Smooth muscle cell (in vitro differentiated cells): Measurements from ENCODE around the gene TMEM178B. TPM values are rescaled to one million over a fixed set of nuclear protein-coding genes. Genes with fewer than 3 reads are reported as not detected.

Source experiments
- DNase-seq: peaks from one replicate; lab custom pipeline; 2025; ENCODE audit not compliant: unreplicated experiment; lab: John Stamatoyannopoulos, UW
- H2AFZ ChIP-seq: fragments of 200-600 bp; sonication (generic); 2 replicates; pipeline ENCODE4 v1.6.0; 2016; ENCODE audit warnings: antibody characterized with exemption, low read depth, mild to moderate bottlenecking
- H3F3A ChIP-seq: fragments of 200-600 bp; sonication (generic); 2 replicates; pipeline ENCODE4 v1.6.0; 2017; ENCODE audit warnings: antibody characterized with exemption, low read depth
- H3K27ac ChIP-seq: fragments of 200-600 bp; sonication (generic); 2 replicates; pipeline ENCODE4 v1.5.1; 2016; ENCODE audit warnings: low read depth, mild to moderate bottlenecking
- H3K27me3 ChIP-seq: fragments of 200-600 bp; sonication (generic); 2 replicates; pipeline ENCODE4 v1.6.1; 2016; ENCODE audit warnings: low read depth, mild to moderate bottlenecking
- H3K36me3 ChIP-seq: fragments of 200-600 bp; sonication (generic); 2 replicates; pipeline ENCODE4 v1.5.1; 2016; ENCODE audit warnings: low read depth
- H3K4me1 ChIP-seq: fragments of 200-600 bp; sonication (generic); 2 replicates; pipeline ENCODE4 v1.5.1; 2016; ENCODE audit warnings: low read depth
- H3K4me2 ChIP-seq: fragments of 200-600 bp; sonication (generic); 2 replicates; pipeline ENCODE4 v1.6.0; 2016; ENCODE audit warnings: mild to moderate bottlenecking
- H3K4me3 ChIP-seq: fragments of 200-600 bp; sonication (generic); 2 replicates; pipeline ENCODE4 v1.5.1; 2016; ENCODE audit warnings: mild to moderate bottlenecking
- H3K79me2 ChIP-seq: fragments of 200-600 bp; sonication (generic); 2 replicates; pipeline ENCODE4 v1.6.0; 2016; ENCODE audit warnings: low read depth, mild to moderate bottlenecking
- H3K9ac ChIP-seq: fragments of 200-600 bp; sonication (generic); 2 replicates; pipeline ENCODE4 v1.6.0; 2016; ENCODE audit warnings: low read depth
- H3K9me3 ChIP-seq: fragments of 200-600 bp; sonication (generic); replicated peaks from 2 replicates; pipeline ENCODE4 v1.5.1; 2016; ENCODE audit warnings: low read depth
- H4K20me1 ChIP-seq: fragments of 200-600 bp; sonication (generic); 2 replicates; pipeline ENCODE4 v1.6.0; 2016; ENCODE audit warnings: low read depth
- CTCF ChIP-seq: fragments of 200-600 bp; sonication (generic); IDR thresholded peaks from 2 replicates; pipeline ENCODE4 v1.5.1; 2017; ENCODE audit warnings: borderline replicate concordance, mild to moderate bottlenecking, antibody characterized with exemption; ENCODE audit not compliant: insufficient read depth, poor library complexity, severe bottlenecking
- WGBS: methylation state at CpG from one replicate; pipeline ENCODE4 v1.1.7; 2016; ENCODE audit warnings: low lambda C conversion rate; 5-methylcytosine and 5-hydroxymethylcytosine counted together
- polyA plus RNA-seq: library from polyadenylated mRNA; unstranded; fragments of >200 nt; fragmentation: Nextera tagmentation; extraction: Ambion mirVana; gene quantifications from 2 replicates; pipeline ENCODE4 v1.2.1, GENCODE V29; 2016
- total RNA-seq: library from RNA; depleted of rRNA; stranded (reverse); fragments of >200 nt; gene quantifications from 2 replicates; pipeline ENCODE4 v1.2.3, GENCODE V29; 2014

TMEM178B gene
- total and polyA plus RNA-seq, 2 experiments from 2014 or later, result 0.72 TPM; not detected in 1

GRCh38 chr7:141441837-141442627, 368.2 kb downstream of the TMEM178B start:
- no peak for DNase-seq
- Histone ChIP-seq H3K4me2 (no peak overlapping the region), H3F3A (no peaks in the 10 kb centered on the region), H4K20me1 (no peaks in the 10 kb centered on the region), H3K27me3 (no peaks in the 10 kb centered on the region), H3K9me3 (no peaks in the 10 kb centered on the region), H3K79me2 (no peaks in the 10 kb centered on the region), H3K36me3 (no peaks in the 10 kb centered on the region), H3K4me3 (no peak overlapping the region), H3K27ac (no peak overlapping the region), H2AFZ (no peak overlapping the region), H3K9ac (no peak overlapping the region), H3K4me1 (no peaks in the 10 kb centered on the region)
- no peak for TF ChIP-seq CTCF
- 93% methylated on average over 11 of the region's 11 CpGs for WGBS

DNA sequence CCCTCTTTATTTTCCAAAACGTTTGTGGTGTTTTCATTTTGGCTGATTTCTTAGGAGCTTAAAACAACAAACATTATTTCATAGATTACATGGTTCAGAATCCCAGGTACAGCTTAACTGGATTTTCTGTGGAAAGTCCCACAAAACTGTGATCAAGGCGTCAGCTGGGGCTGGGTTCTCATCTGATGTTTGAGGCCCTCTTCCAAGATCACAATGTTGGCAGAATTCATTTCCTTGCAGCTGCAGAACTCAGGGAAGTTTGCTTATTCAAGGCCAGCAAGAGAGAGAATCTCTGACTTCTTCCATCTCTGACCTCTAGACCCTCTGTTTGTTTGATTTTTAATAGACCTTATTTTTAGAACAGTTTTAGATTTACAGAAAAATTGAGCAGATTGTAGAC, 368.9 kb downstream of the TMEM178B start:
- Histone ChIP-seq H3K27me3 (no peaks in the 10 kb centered on the region), H3K4me2 (no peak overlapping the region), H3K9ac (no peak overlapping the region), H4K20me1 (no peaks in the 10 kb centered on the region), H2AFZ (no peak overlapping the region), H3F3A (no peaks in the 10 kb centered on the region), H3K36me3 (no peaks in the 10 kb centered on the region), H3K27ac (no peak overlapping the region), H3K4me1 (no peaks in the 10 kb centered on the region), H3K4me3 (no peak overlapping the region), H3K79me2 (no peaks in the 10 kb centered on the region), H3K9me3 (no peaks in the 10 kb centered on the region)
- no peak for DNase-seq
- 76% methylated on average over 2 of the region's 2 CpGs for WGBS
- no peak for TF ChIP-seq CTCF

DNA sequence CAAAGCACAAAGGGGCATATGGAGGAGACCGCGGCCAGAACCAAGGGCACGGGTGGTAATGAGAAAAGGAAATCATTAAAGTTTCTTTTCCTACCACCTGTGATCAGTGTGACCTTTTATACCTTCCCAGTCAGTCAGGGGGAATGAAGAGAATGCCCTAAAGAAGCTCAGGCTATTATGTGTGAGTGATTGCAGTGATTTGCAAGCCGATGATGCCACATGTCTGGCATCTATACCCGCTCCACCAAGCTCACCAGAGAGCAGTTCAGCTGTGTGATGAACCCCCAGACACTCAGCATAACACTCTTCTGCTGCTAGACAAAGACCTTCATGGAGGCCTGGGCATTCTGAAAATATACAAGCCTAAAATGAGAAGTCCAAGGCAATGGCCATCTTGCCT, 371.1 kb downstream of the TMEM178B start:
- Histone ChIP-seq H3K9me3 (no peaks in the 10 kb centered on the region), H3K9ac (no peak overlapping the region), H3K27me3 (no peaks in the 10 kb centered on the region), H4K20me1 (no peaks in the 10 kb centered on the region), H3K36me3 (no peaks in the 10 kb centered on the region), H3K79me2 (no peaks in the 10 kb centered on the region), H3F3A (no peaks in the 10 kb centered on the region), H3K27ac (no peak overlapping the region), H3K4me2 (no peak overlapping the region), H2AFZ (no peak overlapping the region), H3K4me1 (no peaks in the 10 kb centered on the region), H3K4me3 (no peak overlapping the region)
- DNase-seq, result no peak
- WGBS, result 88% methylated on average over 5 of the region's 5 CpGs
- TF ChIP-seq CTCF, result no peak

- H3F3A ChIP-seq, result no peaks in the 10 kb centered on the region
- no peak overlapping the region for H3K4me2 ChIP-seq
- WGBS, result 92% methylated on average over 6 of the region's 6 CpGs
- H3K4me3 ChIP-seq, result no peak overlapping the region
- DNase-seq, result no peak
- H3K9ac ChIP-seq, result no peak overlapping the region
- no peaks in the 10 kb centered on the region for H4K20me1 ChIP-seq
- H2AFZ ChIP-seq, result no peak overlapping the region
- no peaks in the 10 kb centered on the region for H3K4me1 ChIP-seq
- no peaks in the 10 kb centered on the region for H3K27me3 ChIP-seq
- no peak for TF ChIP-seq CTCF
- no peak overlapping the region for H3K27ac ChIP-seq
- no peaks in the 10 kb centered on the region for H3K36me3 ChIP-seq
- no peaks in the 10 kb centered on the region for H3K79me2 ChIP-seq
- H3K9me3 ChIP-seq, result no peaks in the 10 kb centered on the region
Observed at GRCh38 chr7:141451232-141451631, 377.4 kb downstream of the TMEM178B start.
